Testis (tissue), 3 donors: ENCODE measurements around the gene FRMD6. TPM values are rescaled to one million over a fixed set of nuclear protein-coding genes. Genes with fewer than 3 reads are reported as not detected.

Source experiments
- DNase-seq: peaks from one replicate; pipeline ENCODE4 v3.0.0-alpha.2; 2019
- H3K27ac ChIP-seq, 2 donors: fragments of 200-600 bp; sonication (generic); one replicate each; pipeline ENCODE4 v1.5.1; 2019
- H3K27me3 ChIP-seq: fragments of 200-600 bp; sonication (generic); one replicate; pipeline ENCODE4 v1.5.1; 2019
- H3K36me3 ChIP-seq: fragments of 200-600 bp; sonication (generic); one replicate; pipeline ENCODE4 v1.5.1; 2017; ENCODE audit warnings: low read depth; ENCODE audit errors: missing control alignments
- H3K4me1 ChIP-seq: fragments of 200-600 bp; sonication (generic); one replicate; pipeline ENCODE4 v1.5.1; 2019
- H3K4me3 ChIP-seq, 2 donors: fragments of 200-600 bp; sonication (generic); one replicate each; pipeline ENCODE4 v1.5.1; 2017 to 2019
- H3K9me3 ChIP-seq: fragments of 200-600 bp; sonication (generic); one replicate; pipeline ENCODE4 v1.5.1; 2017
- POLR2A ChIP-seq: fragments of 450-650 bp; IDR thresholded peaks from one replicate; pipeline ENCODE4 v1.6.1; 2017; ENCODE audit warnings: antibody characterized with exemption, mild to moderate bottlenecking, moderate library complexity
- WGBS, 2 donors: methylation state at CpG; one replicate each; pipeline ENCODE4 v1.1.5; 2018; 5-methylcytosine and 5-hydroxymethylcytosine counted together
- intact Hi-C: fragments of 100-400 bp; cut with DNase I; formaldehyde crosslinking; loops from one replicate; pipeline ENCODE4 v1.15.1; 2023; ENCODE audit warnings: low total_unique reads
- polyA plus RNA-seq: library from polyadenylated mRNA; stranded (reverse); fragments of 350-450 nt; fragmentation: Illumina TruSeq; extraction: RNeasy Lipid Tissue Mini Kit (QIAGEN cat#74804); gene quantifications from one replicate; pipeline ENCODE4 v1.2.3, GENCODE V29; 2014; ENCODE audit warnings: low read depth, low replicate concordance; ENCODE audit not compliant: insufficient read depth
- total RNA-seq, 2 donors: library from RNA; depleted of rRNA; stranded (reverse); fragments of >200 nt; gene quantifications; one replicate each; pipeline ENCODE4 v1.2.3, GENCODE V29; 2016
- TF ChIP-seq, protein P1 (sequence below), 3 experiments: fragments of 450-650 bp in 2 of 3; fragments of 200-600 bp in 1 of 3; sonication (generic) in 1 of 3; IDR thresholded peaks; one replicate each; pipeline ENCODE4 v1.5.1; 2016 to 2019; ENCODE audit warnings: antibody characterized with exemption in 3 of 3, mild to moderate bottlenecking in 2 of 3, moderate library complexity in 1 of 3

Gene FRMD6
- total and polyA plus RNA-seq, 3 donors from 2014 or later: 59.2 to 71.3 (median 67.0) TPM

DNA sequence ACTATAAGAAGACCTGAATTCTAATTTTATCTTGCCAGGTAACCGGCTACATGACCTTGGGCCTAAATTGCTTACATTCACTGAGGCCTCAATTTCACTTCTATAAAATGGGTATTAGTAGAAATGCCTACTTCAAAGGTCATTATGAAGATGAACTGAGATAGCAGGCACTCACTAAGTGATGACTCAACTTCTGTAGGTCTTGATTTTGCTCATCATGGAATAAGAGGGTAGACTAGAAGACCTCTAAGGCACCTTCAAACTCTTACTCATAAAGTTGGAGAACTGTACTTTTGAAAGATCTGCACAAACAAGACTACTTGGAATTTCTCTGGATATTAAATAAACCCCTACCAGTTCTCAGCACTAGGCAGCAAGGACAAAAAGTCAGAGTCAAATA, 39.3 kb upstream of the FRMD6 start:
- WGBS, 2 donors: 88 to 92% methylated on average over 1 of the region's 1 CpG
- Histone ChIP-seq H3K9me3 (no peaks in the 10 kb centered on the region), H3K27ac (no peak overlapping the region), H3K4me1 (peaks cover 6% of the 10 kb centered on the region), H3K36me3 (no peaks in the 10 kb centered on the region), H3K4me3 (no peak overlapping the region), H3K27me3 (no peaks in the 10 kb centered on the region)
- DNase-seq: no peak
- intact Hi-C loops: no loop called here
- TF ChIP-seq, protein P1, sequence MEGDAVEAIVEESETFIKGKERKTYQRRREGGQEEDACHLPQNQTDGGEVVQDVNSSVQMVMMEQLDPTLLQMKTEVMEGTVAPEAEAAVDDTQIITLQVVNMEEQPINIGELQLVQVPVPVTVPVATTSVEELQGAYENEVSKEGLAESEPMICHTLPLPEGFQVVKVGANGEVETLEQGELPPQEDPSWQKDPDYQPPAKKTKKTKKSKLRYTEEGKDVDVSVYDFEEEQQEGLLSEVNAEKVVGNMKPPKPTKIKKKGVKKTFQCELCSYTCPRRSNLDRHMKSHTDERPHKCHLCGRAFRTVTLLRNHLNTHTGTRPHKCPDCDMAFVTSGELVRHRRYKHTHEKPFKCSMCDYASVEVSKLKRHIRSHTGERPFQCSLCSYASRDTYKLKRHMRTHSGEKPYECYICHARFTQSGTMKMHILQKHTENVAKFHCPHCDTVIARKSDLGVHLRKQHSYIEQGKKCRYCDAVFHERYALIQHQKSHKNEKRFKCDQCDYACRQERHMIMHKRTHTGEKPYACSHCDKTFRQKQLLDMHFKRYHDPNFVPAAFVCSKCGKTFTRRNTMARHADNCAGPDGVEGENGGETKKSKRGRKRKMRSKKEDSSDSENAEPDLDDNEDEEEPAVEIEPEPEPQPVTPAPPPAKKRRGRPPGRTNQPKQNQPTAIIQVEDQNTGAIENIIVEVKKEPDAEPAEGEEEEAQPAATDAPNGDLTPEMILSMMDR (IDR thresholded peaks at IDR 0.05): no peak
- no peak for TF ChIP-seq POLR2A

DNA sequence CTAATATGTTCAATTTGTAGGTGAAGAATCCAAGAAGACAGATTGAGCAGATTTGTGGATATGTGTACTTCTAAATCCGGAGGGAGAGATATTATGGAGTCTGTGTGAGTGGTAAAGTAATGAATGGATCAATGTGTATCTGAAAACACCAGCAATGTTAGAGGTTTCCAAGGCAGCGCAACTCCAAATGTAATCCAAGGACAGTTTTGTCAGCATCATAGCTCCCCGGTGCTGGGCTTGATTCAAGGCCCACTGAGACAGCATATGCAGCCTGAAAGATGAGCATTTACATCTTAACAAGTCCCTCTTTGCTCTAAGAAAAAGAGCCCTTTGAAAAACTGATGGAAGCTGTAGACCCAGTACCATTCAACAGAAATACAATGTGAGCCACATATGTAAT, 38.3 kb upstream of the FRMD6 start:
- intact Hi-C loops: no loop called here
- DNase-seq: no peak

DNA sequence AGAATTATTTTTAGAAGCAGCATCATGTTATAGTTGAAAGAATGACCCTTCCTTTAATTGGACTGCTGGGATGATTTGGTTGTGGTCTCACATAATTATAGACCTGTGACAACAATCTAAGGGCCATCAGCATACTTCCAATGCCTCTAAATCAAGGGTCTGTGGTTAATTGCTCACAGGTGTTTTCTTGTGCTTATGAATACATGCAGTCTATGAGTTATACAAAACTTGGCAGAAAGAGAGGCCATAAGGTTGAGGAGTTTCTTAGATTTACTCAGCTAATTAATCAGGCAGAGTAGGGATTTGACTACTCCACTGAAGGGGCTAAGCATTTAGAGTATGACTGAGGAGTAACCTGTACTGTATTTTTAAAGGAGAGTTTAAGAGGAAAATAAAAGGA, 37.0 kb upstream of the FRMD6 start:
- intact Hi-C loops: no loop called here
- Histone ChIP-seq H3K27me3 (no peaks in the 10 kb centered on the region), H3K9me3 (no peaks in the 10 kb centered on the region), H3K4me3 (no peak overlapping the region), H3K27ac (no peak overlapping the region), H3K36me3 (no peaks in the 10 kb centered on the region), H3K4me1 (peaks cover 6% of the 10 kb centered on the region)
- no peak for TF ChIP-seq POLR2A
- TF ChIP-seq, protein P1 (IDR thresholded peaks at IDR 0.05): no peak
- DNase-seq: no peak

More for the DNA sequence above, 38.3 kb upstream of the FRMD6 start:
- Histone ChIP-seq H3K27ac (no peak overlapping the region), H3K4me1 (peaks cover 6% of the 10 kb centered on the region), H3K27me3 (no peaks in the 10 kb centered on the region), H3K4me3 (no peak overlapping the region), H3K9me3 (no peaks in the 10 kb centered on the region), H3K36me3 (no peaks in the 10 kb centered on the region)
- TF ChIP-seq, protein P1 (IDR thresholded peaks at IDR 0.05): no peak
- TF ChIP-seq POLR2A: no peak
- WGBS, 2 donors: 62 to 77% methylated on average over 3 of the region's 3 CpGs

DNA sequence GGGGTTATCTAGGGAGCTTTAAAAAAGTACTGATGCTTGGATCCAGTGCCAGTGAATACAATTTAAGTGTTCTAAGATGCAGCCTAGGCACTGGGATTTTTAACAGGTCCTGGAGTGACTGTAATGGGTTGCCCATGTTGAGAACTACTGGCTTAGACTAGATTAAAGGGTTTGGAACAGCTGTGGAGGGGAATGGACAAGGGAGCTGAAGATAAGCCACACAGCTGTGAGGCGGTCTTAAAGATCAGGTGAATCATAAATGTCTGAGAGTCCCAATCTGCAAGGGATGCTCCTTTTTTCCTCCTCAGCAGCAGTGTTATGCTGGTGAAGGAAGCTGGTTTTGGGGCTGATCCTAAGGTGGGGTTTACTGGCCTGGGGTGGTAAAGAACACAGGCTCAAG, 35.5 kb upstream of the FRMD6 start:
- 90 to 94% methylated on average over 1 of the region's 1 CpG for WGBS, 2 donors
- Histone ChIP-seq H3K27ac (no peak overlapping the region), H3K36me3 (no peaks in the 10 kb centered on the region), H3K4me1 (peaks cover 6% of the 10 kb centered on the region), H3K27me3 (no peaks in the 10 kb centered on the region), H3K9me3 (no peaks in the 10 kb centered on the region), H3K4me3 (no peak overlapping the region)
- DNase-seq: no peak
- intact Hi-C loops: no loop called here
- TF ChIP-seq, protein P1 (IDR thresholded peaks at IDR 0.05): no peak
- TF ChIP-seq POLR2A: no peak

DNA sequence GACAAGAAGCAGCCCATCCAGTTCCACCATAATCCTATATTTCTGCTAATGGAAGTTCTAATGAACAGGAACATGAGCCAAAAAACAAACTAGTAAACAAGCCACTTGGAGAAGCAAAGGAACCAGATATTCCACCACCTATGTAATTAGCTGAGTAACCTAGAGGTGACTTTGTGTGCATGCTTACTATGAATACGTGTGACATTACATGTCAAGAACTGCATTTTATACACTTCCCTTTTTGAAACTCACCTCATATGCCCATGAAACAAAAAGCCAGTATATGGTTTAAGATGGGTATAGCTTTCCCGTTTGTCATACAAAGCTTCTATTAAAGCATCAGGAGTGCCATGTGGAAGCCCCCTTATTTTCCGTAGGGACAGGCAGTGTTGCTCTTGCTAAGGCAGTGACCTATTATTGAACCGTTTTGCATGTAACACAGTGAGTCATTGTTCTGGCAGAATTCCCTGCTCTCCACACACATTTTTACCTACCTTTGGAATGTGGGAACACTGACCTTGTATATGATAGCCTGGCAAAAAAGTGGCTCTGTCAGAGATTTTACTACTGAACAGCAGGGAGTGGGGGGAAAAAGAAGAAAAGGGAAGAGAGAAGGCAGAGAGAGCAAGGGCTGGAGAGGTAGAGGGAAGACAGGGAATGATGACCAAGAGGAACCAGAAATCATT, 34.8 kb upstream of the FRMD6 start:
- WGBS, 2 donors: 47 to 58% methylated on average over 4 of the region's 4 CpGs
- intact Hi-C loops: no loop called here
- DNase-seq: no peak

More for the DNA sequence above, 34.8 kb upstream of the FRMD6 start:
- Histone ChIP-seq H3K27ac (no peak overlapping the region), H3K36me3 (no peaks in the 10 kb centered on the region), H3K9me3 (no peaks in the 10 kb centered on the region), H3K27me3 (no peaks in the 10 kb centered on the region), H3K4me1 (peaks cover 6% of the 10 kb centered on the region), H3K4me3 (no peak overlapping the region)
- TF ChIP-seq POLR2A: no peak
- TF ChIP-seq, protein P1 (IDR thresholded peaks at IDR 0.05): no peak
